Stimulated activated CD4-positive, alpha-beta T cell treated with anti-CD3 and anti-CD28 coated beads, Interleukin-4, amount 100 ng/mL, for 1 hour (primary cell): ENCODE measurements around the gene COG3.

Experiments used
- DNase-seq: peaks from one replicate; pipeline ENCODE4 v3.0.0-alpha.2; 2020

The COG3 gene

GRCh38 chr13:45511310-45512097 lies 46.8 kb downstream of the COG3 start:
- DNase-seq = no peak

GRCh38 chr13:45512098-45512496 lies 47.4 kb downstream of the COG3 start:
- DNase-seq = no peak

GRCh38 chr13:45516757-45517156 lies 52.0 kb downstream of the COG3 start:
- DNase-seq = no peak

- DNase-seq = no peak
Measured at GRCh38 chr13:45518525-45519245, 53.9 kb downstream of the COG3 start.

- DNase-seq = no peak
Measured at GRCh38 chr13:45519493-45519892, 54.8 kb downstream of the COG3 start.

- DNase-seq = no peak
Measured at GRCh38 chr13:45521297-45521696, 56.6 kb downstream of the COG3 start.

- no peak for DNase-seq
Measured at GRCh38 chr13:45522571-45522970, 57.8 kb downstream of the COG3 start.

- DNase-seq = no peak
Measured at GRCh38 chr13:45527699-45528462, 63.1 kb downstream of the COG3 start.

- DNase-seq = no peak
Measured at GRCh38 chr13:45529758-45530157, 65.0 kb downstream of the COG3 start.

- DNase-seq = no peak
Measured at GRCh38 chr13:45534604-45535003, 69.9 kb downstream of the COG3 start.

GRCh38 chr13:45536224-45536623 lies 71.5 kb downstream of the COG3 start:
- DNase-seq = no peak

GRCh38 chr13:45537516-45537915 lies 72.8 kb downstream of the COG3 start:
- DNase-seq = no peak

GRCh38 chr13:45538382-45538781 lies 73.6 kb downstream of the COG3 start:
- DNase-seq = no peak

- no peak for DNase-seq
Measured at GRCh38 chr13:45540195-45540594, 75.5 kb downstream of the COG3 start.

- DNase-seq = no peak
Measured at GRCh38 chr13:45540864-45541263, 76.1 kb downstream of the COG3 start.

- DNase-seq = no peak
Measured at GRCh38 chr13:45541806-45542205, 77.1 kb downstream of the COG3 start.

- DNase-seq = no peak
Measured at GRCh38 chr13:45542391-45542790, 77.7 kb downstream of the COG3 start.

GRCh38 chr13:45542878-45543277 lies 78.1 kb downstream of the COG3 start:
- no peak for DNase-seq

- no peak for DNase-seq
Measured at GRCh38 chr13:45544520-45544919, 79.8 kb downstream of the COG3 start.

- no peak for DNase-seq
Measured at GRCh38 chr13:45545686-45546409, 81.1 kb downstream of the COG3 start.

- DNase-seq = no peak
Measured at GRCh38 chr13:45546410-45546765, 81.6 kb downstream of the COG3 start.

GRCh38 chr13:45548281-45548680 lies 83.5 kb downstream of the COG3 start:
- DNase-seq = no peak

- no peak for DNase-seq
Measured at GRCh38 chr13:45554604-45555109, 89.9 kb downstream of the COG3 start.
